Measurements from ENCODE around the gene PCTP. TPM values are rescaled to one million over a fixed set of nuclear protein-coding genes. Genes with fewer than 3 reads are reported as not detected.

The PCTP gene
- total and polyA plus RNA-seq, 9 of the 15 experiments (the other 6 are each of a cell fraction or from before 2014, with no cell fraction given) = 10.9 to 62.3 (median 41.2) TPM

DNA sequence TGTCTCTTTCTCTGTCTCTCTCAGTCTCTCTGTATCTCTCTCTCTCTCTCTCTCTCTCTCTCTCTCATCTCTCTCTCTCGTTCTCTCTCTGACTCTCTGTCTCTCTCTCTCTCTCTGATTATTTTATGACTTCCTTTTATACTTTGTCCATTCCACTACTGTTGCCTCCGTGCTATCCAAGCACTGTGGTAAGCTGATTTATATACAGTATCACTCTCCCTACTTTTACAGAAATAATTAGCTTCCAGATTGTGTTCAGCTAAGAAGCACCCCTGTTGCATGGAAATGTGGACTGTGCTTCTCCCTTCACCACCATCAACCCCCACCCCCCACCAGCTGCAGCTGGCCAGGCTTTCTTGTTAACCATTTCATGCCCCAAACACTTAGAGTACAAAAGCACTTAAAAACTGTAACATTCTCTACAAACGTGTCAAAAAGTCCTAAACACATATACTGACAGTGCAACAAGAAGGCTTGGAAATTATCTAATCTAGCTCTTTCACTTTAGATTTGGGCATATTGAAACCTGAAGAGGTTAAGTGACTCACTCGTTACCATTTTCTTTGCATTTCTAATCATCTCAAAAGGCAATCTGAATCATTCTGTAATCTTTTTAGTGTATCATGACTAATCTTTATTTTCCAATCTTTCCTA is 16.6 kb upstream of the PCTP start:
- intact Hi-C loops (cut with micrococcal nuclease) = loop anchor here (5.0 to 10.0 kb wide), 3 partner anchors 38 to 279 kb away; no protein-coding TSS in a partner anchor
- no peak for TF ChIP-seq ARID1B (IDR thresholded peaks at IDR 0.05)
- no peak for TF ChIP-seq GATA2 (CRISPR knock-in tag; IDR thresholded peaks at IDR 0.05)
- TF ChIP-seq, protein P1, sequence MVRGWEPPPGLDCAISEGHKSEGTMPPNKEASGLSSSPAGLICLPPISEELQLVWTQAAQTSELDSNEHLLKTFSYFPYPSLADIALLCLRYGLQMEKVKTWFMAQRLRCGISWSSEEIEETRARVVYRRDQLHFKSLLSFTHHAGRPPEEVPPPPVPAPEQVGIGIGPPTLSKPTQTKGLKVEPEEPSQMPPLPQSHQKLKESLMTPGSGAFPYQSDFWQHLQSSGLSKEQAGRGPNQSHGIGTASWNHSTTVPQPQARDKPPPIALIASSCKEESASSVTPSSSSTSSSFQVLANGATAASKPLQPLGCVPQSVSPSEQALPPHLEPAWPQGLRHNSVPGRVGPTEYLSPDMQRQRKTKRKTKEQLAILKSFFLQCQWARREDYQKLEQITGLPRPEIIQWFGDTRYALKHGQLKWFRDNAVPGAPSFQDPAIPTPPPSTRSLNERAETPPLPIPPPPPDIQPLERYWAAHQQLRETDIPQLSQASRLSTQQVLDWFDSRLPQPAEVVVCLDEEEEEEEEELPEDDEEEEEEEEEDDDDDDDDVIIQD (CRISPR knock-in tag; IDR thresholded peaks at IDR 0.05) = no peak
- 0 out of 2 replicates have a peak, but pooled peaks have one; percentile 19 for TF ChIP-seq NFIC (IDR thresholded peaks at IDR 0.05)
- no peak for TF ChIP-seq L3MBTL2 (IDR thresholded peaks at IDR 0.05)
- TF ChIP-seq, protein P2, sequence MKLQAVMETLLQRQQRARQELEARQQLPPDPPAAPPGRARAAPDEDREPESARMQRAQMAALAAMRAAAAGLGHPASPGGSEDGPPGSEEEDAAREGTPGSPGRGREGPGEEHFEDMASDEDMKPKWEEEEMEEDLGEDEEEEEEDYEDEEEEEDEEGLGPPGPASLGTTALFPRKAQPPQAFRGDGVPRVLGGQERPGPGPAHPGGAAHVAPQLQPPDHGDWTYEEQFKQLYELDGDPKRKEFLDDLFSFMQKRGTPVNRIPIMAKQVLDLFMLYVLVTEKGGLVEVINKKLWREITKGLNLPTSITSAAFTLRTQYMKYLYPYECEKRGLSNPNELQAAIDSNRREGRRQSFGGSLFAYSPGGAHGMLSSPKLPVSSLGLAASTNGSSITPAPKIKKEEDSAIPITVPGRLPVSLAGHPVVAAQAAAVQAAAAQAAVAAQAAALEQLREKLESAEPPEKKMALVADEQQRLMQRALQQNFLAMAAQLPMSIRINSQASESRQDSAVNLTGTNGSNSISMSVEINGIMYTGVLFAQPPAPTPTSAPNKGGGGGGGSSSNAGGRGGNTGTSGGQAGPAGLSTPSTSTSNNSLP (IDR thresholded peaks at IDR 0.05; ENCODE audit: borderline replicate concordance, low read depth, low read length) = no peak
- TF ChIP-seq, protein P3, sequence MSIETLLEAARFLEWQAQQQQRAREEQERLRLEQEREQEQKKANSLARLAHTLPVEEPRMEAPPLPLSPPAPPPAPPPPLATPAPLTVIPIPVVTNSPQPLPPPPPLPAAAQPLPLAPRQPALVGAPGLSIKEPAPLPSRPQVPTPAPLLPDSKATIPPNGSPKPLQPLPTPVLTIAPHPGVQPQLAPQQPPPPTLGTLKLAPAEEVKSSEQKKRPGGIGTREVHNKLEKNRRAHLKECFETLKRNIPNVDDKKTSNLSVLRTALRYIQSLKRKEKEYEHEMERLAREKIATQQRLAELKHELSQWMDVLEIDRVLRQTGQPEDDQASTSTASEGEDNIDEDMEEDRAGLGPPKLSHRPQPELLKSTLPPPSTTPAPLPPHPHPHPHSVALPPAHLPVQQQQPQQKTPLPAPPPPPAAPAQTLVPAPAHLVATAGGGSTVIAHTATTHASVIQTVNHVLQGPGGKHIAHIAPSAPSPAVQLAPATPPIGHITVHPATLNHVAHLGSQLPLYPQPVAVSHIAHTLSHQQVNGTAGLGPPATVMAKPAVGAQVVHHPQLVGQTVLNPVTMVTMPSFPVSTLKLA (conservative IDR thresholded peaks at IDR 0.05) = no peak
- no peak for TF ChIP-seq NR3C1 (CRISPR knock-in tag; IDR thresholded peaks at IDR 0.05)
- TF ChIP-seq, protein P4, sequence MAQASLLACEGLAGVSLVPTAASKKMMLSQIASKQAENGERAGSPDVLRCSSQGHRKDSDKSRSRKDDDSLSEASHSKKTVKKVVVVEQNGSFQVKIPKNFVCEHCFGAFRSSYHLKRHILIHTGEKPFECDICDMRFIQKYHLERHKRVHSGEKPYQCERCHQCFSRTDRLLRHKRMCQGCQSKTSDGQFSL (CRISPR knock-in tag; IDR thresholded peaks at IDR 0.05) = no peak
- TF ChIP-seq, protein P4 (tag; IDR thresholded peaks at IDR 0.05) = peak in 1 of 2 experiments; percentile 32; a peak in 1 of 4 replicates
- TF ChIP-seq, protein P5, sequence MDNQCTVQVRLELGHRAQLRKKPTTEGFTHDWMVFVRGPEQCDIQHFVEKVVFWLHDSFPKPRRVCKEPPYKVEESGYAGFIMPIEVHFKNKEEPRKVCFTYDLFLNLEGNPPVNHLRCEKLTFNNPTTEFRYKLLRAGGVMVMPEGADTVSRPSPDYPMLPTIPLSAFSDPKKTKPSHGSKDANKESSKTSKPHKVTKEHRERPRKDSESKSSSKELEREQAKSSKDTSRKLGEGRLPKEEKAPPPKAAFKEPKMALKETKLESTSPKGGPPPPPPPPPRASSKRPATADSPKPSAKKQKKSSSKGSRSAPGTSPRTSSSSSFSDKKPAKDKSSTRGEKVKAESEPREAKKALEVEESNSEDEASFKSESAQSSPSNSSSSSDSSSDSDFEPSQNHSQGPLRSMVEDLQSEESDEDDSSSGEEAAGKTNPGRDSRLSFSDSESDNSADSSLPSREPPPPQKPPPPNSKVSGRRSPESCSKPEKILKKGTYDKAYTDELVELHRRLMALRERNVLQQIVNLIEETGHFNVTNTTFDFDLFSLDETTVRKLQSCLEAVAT (IDR thresholded peaks at IDR 0.05) = peak in 1 of 2 experiments; percentile 19; a peak in 1 of 4 replicates
- TF ChIP-seq ELF1 (tag; IDR thresholded peaks at IDR 0.05) = no peak
- peak; percentile 32 for TF ChIP-seq DACH1 (IDR thresholded peaks at IDR 0.05; ENCODE audit: partially characterized antibody)

More for the DNA sequence above, 16.6 kb upstream of the PCTP start:
- 9% methylated on average over 4 of the region's 4 CpGs for WGBS (ENCODE audit: insufficient coverage, low coverage, missing lambda C conversion rate)
- Histone ChIP-seq H3K9me1 (ENCODE audit: control insufficient read depth, insufficient read depth, low read length) (peaks cover 3% of the 10 kb centered on the region), H3K4me1 (replicated peaks in 1 of 2; ENCODE audit: control insufficient read depth in 2 of 2, insufficient read depth in 2 of 2, low read length in 2 of 2) (peaks cover 16 to 59% of the 10 kb centered on the region in 2 experiments), H3K27me3 (ENCODE audit: control insufficient read depth in 2 of 2, insufficient read depth in 2 of 2, low read length in 2 of 2) (no peaks in the 10 kb centered on the region), H3K9me3 (replicated peaks; ENCODE audit: control insufficient read depth, insufficient read depth, low read depth, low read length) (no peaks in the 10 kb centered on the region), H3K36me3 (ENCODE audit: control insufficient read depth, insufficient read depth, low read length) (no peaks in the 10 kb centered on the region), H3K4me3 (no peak overlapping the region), H4K20me1 (replicated peaks; ENCODE audit: control insufficient read depth, insufficient read depth, low read length) (no peaks in the 10 kb centered on the region), H3K4me2 (ENCODE audit: insufficient read depth, low read length) (no peak overlapping the region), H3K27ac (ENCODE audit: extremely low read depth, low read depth, low read length) (peak overlapping the region; percentile 36; the same call in 1 of the 3 replicates), H3K79me2 (ENCODE audit: control insufficient read depth, insufficient read depth, low read length) (no peaks in the 10 kb centered on the region), H3K9ac (ENCODE audit: insufficient read depth in 1 of 2, low read depth in 2 of 2, low read length in 2 of 2) (no peak overlapping the region; a peak in 1 of 4 replicates), H2AFZ (ENCODE audit: low read depth, low read length) (peak overlapping the region; percentile 99)
- DNase-seq (ENCODE audit: extremely low read depth in 1 of 4, low spot score in 3 of 4) = peak in 2 of 4 experiments; percentile 44 to 51
- no TSS peak for BruUV-seq (replicated peaks)
- POLR2A ChIA-PET = interaction anchor here (0.6 to 2.8 kb wide), 3 partner anchors 9 to 131 kb away, joined by 3 to 12 read pairs (median 4); partner anchors contain the start of gene TMEM100
- CTCF ChIA-PET (ENCODE audit: low intra/inter-chr PET ratio) = no interaction called here
- in situ Hi-C loops (cut with MboI) = no loop called here
- FAIRE-seq = no peak
- no peak for ATAC-seq
